NCI-H1417 treated with DMSO at 0.1 percent for 48 hours (cell line): ENCODE results near the gene RAB11B.
A peak's percentile ranks its signal among the peaks of the same experiment; 100 is the strongest.
"Not testable (repeated sequence)": the region's sequence is repeated elsewhere in the genome, so short reads cannot be mapped to it uniquely, and the experiment has no call there.

Source experiments
- DNase-seq: peaks from one replicate; lab custom pipeline; 2025; lab: John Stamatoyannopoulos, UW

Gene RAB11B

GRCh38 chr19:8429044-8429443 lies 38.9 kb downstream of the RAB11B start:
- DNase-seq: no peak

GRCh38 chr19:8429826-8430225 lies 39.7 kb downstream of the RAB11B start:
- DNase-seq: no peak

- DNase-seq: no peak
Measured at GRCh38 chr19:8430650-8431049, 40.5 kb downstream of the RAB11B start.

DNA sequence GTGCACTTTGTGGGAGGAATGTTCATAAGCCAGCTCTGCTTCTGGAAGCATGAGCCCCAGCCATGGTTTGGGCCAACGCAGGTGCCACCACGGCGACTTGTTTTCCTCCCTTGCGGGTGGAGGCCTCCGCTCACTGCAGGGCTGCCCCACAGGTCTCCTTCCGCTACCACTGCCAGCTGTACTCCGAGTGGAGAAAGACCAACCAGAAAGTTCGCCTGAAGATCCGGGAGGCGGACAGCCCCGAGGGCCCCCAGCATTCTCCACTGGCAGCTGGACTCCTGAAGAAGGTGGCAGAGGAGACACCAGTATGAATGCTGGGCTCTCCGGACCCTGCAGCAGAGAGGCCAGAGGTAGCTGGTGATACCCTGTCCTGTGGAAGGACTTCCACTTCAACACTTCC lies 48.1 kb downstream of the RAB11B start:
- DNase-seq: no peak

- no peak for DNase-seq
Measured at GRCh38 chr19:8441725-8442544, 51.8 kb downstream of the RAB11B start.

DNA sequence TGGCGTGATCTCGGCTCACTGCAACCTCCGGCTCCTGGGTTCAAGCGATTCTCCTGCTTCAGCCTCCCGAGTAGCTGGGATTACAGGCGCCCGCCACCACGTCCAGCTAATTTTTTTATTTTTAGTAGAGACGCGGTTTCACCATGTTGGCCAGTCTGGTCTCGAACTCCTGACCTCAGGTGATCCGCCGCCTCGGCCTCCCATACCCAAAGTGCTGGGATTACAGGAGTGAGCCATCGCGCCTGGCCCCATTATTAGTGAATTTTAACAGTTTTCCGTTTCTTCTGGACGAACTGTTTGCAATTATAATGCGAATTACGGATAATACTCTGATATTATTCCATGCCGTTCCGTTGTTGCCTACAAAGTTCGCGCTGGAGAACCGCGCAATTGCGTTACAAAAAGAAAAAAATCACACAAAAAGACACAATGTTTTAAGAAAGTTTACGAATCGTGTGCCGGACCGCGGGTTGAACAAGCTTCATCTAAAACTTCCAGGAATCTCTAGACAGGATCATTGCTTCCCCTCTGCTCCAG lies 54.0 kb downstream of the RAB11B start:
- DNase-seq: not testable (repeated sequence)

DNA sequence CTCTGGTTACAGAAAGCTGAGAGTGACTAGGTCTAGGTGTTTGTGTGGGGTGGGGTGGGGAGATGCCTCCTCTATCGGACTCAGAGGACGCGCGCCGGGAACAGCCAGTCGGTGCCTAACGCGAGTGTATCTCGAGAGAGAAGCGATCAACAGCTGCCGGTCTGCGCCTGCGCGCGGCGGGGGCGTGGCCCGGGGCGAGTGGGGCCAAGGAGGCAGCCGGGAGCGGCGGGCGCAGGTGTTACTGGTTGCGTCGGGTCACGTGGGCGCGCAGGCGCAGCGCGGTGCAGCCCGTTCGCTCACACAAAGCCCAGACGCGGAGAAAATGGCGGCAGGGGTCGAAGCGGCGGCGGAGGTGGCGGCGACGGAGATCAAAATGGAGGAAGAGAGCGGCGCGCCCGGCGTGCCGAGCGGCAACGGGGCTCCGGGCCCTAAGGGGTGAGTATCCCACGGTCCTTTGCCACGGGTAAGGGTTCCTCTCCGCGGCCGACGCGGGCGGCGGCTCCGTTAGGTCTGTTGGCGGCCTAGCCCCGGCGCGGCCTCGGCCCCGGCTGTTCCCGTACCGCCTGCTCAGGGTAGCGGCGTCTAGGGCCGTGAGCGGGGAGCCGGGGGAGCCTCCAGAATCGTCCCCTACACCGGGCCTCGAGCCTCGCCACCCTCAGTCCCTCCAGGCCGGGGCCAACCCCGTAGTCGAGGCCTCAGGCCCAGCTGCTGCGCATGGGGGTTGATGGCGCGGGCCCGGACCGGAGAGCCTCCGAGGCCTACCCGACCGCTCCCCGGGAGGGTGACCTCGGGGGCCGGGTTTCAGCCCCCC lies 54.7 kb downstream of the RAB11B start, which contains the start of gene HNRNPM:
HNRNPM (plus strand) TSS at position 299 of the 811 bp plus-strand sequence; CDS start at position 323, 24 bp downstream.
- peak; percentile 89 for DNase-seq

GRCh38 chr19:8445488-8446001 lies 55.4 kb downstream of the RAB11B start:
- DNase-seq: no peak

GRCh38 chr19:8446061-8446709 lies 56.0 kb downstream of the RAB11B start:
- DNase-seq: no peak

GRCh38 chr19:8449830-8450229 lies 59.7 kb downstream of the RAB11B start:
- DNase-seq: no peak

DNA sequence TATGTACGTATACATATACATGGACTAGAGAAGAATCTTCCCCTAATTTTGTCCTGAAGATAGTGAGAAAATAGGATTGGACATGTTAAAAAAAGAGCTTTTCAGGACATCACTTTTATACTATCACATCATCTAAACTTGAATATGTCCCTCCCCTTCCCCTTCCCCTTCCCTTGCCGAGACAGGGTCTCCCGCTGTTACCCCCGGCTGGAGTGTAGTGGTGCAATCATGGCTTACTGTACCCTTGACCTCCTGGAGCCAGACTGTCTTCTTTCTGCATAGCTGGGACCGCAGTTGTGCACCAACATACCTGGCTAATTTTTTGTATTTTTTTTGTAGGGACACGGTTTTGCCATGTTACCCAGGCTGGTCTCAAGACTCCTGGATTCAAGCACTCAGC lies 61.2 kb downstream of the RAB11B start:
- no peak for DNase-seq

GRCh38 chr19:8451885-8452284 lies 61.7 kb downstream of the RAB11B start:
- no peak for DNase-seq

GRCh38 chr19:8452446-8453123 lies 62.4 kb downstream of the RAB11B start:
- DNase-seq: no peak

DNA sequence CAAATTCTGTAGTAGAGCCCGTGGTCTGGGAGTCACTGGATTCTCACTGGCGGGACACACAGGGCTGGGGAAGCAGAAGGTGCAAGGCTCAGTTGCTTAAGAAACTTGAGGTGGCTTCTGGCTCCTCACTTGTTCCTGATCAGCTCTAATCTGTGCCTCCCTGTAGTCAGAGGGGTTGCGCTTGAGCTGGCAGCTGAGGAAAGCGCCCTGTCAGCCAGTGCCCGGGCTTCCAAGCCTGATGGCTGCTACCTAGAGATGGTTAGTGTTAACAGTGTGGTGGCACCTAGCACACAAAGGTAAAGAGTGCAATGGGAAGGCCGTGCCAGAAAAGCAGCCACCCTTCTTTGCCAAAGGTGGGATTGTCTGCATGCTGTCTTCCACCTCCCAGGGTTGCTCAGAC lies 63.5 kb downstream of the RAB11B start:
- DNase-seq: no peak
